Choroid plexus epithelial cell (primary cell): ENCODE results near the gene SERTM1.

Experiments
- DNase-seq: peaks from one replicate; pipeline ENCODE4 v3.0.0-alpha.2; 2010; ENCODE audit warnings: low read depth
- H3K4me3 ChIP-seq: 2 replicates; pipeline ENCODE4 v1.5.1; 2011; ENCODE audit warnings: low read depth, mild to moderate bottlenecking, control low read depth, low read length, moderate library complexity
- CTCF ChIP-seq: conservative IDR thresholded peaks from 2 replicates; pipeline ENCODE4 v1.5.1; 2011; ENCODE audit warnings: low read depth, mild to moderate bottlenecking, control low read depth, inconsistent platforms, low read length, moderate library complexity

SERTM1 gene

GRCh38 chr13:36666477-36667229 lies 7.2 kb upstream of the SERTM1 start:
- no peak for TF ChIP-seq CTCF
- no peak for DNase-seq

GRCh38 chr13:36668316-36668715 lies 5.5 kb upstream of the SERTM1 start:
- TF ChIP-seq CTCF, result no peak
- H3K4me3 ChIP-seq, result no peak overlapping the region

More at GRCh38 chr13:36666477-36667229, 7.2 kb upstream of the SERTM1 start:
- no peak overlapping the region for H3K4me3 ChIP-seq

GRCh38 chr13:36673352-36673751 lies 468 bp upstream of the SERTM1 start:
- TF ChIP-seq CTCF, result no peak
- DNase-seq, result no peak
- no peak overlapping the region for H3K4me3 ChIP-seq

More at GRCh38 chr13:36668316-36668715, 5.5 kb upstream of the SERTM1 start:
- no peak for DNase-seq

GRCh38 chr13:36674337-36675212 lies 755 bp downstream of the SERTM1 start:
- TF ChIP-seq CTCF, result no peak
- H3K4me3 ChIP-seq, result no peak overlapping the region
- no peak for DNase-seq

- no peak overlapping the region for H3K4me3 ChIP-seq
- no peak for DNase-seq
- no peak for TF ChIP-seq CTCF
Measured at GRCh38 chr13:36675213-36675536, 1.4 kb downstream of the SERTM1 start.

GRCh38 chr13:36680913-36681312 lies 7.1 kb downstream of the SERTM1 start:
- DNase-seq, result no peak
- no peak for TF ChIP-seq CTCF
- no peak overlapping the region for H3K4me3 ChIP-seq
